Kidney epithelial cell (primary cell): ENCODE measurements around the gene OTOGL. TPM values are rescaled to one million over a fixed set of nuclear protein-coding genes. Genes with fewer than 3 reads are reported as not detected.

ENCODE experiments used
- DNase-seq: peaks from one replicate; pipeline ENCODE4 v3.0.0-alpha.2; 2010; ENCODE audit warnings: low read depth
- H3K27me3 ChIP-seq: 2 replicates; pipeline ENCODE4 v1.6.0; 2011; ENCODE audit warnings: low read length; ENCODE audit not compliant: control insufficient read depth, insufficient read depth
- H3K36me3 ChIP-seq: 2 replicates; pipeline ENCODE4 v1.5.1; 2011; ENCODE audit warnings: low read length; ENCODE audit not compliant: control insufficient read depth, insufficient read depth
- H3K4me3 ChIP-seq: 2 replicates; pipeline ENCODE4 v1.5.1; 2011; ENCODE audit warnings: low read depth, mild to moderate bottlenecking, control low read depth, low read length
- CTCF ChIP-seq: IDR thresholded peaks from 2 replicates; pipeline ENCODE4 v1.5.1; 2011; ENCODE audit warnings: mild to moderate bottlenecking, moderate library complexity, low read length, control low read depth, inconsistent platforms; ENCODE audit not compliant: insufficient read depth, poor library complexity, severe bottlenecking
- total RNA-seq: library from RNA; depleted of rRNA; stranded (reverse); fragments of >200 nt; gene quantifications from 2 replicates; pipeline ENCODE4 v1.2.3, GENCODE V29; 2015

The OTOGL gene
- total RNA-seq, 1 donor from 2014 or later = 0.33 TPM

- Histone ChIP-seq H3K4me3 (no peak overlapping the region), H3K27me3 (no peaks in the 10 kb centered on the region), H3K36me3 (no peaks in the 10 kb centered on the region)
- no peak for DNase-seq
- no peak for TF ChIP-seq CTCF
Observed at GRCh38 chr12:80168936-80169335, 69.6 kb downstream of the OTOGL start.

GRCh38 chr12:80170915-80171314 is 71.6 kb downstream of the OTOGL start:
- Histone ChIP-seq H3K36me3 (no peaks in the 10 kb centered on the region), H3K27me3 (no peaks in the 10 kb centered on the region), H3K4me3 (no peak overlapping the region)
- no peak for TF ChIP-seq CTCF
- DNase-seq = no peak

GRCh38 chr12:80173083-80173864 is 73.9 kb downstream of the OTOGL start:
- Histone ChIP-seq H3K27me3 (no peaks in the 10 kb centered on the region), H3K36me3 (no peaks in the 10 kb centered on the region), H3K4me3 (no peak overlapping the region)
- no peak for DNase-seq
- no peak for TF ChIP-seq CTCF

GRCh38 chr12:80175307-80175930 is 76.1 kb downstream of the OTOGL start:
- Histone ChIP-seq H3K27me3 (no peaks in the 10 kb centered on the region), H3K4me3 (no peak overlapping the region), H3K36me3 (no peaks in the 10 kb centered on the region)
- TF ChIP-seq CTCF = no peak
- no peak for DNase-seq

GRCh38 chr12:80176706-80177105 is 77.4 kb downstream of the OTOGL start:
- Histone ChIP-seq H3K36me3 (no peaks in the 10 kb centered on the region), H3K4me3 (no peak overlapping the region), H3K27me3 (no peaks in the 10 kb centered on the region)
- TF ChIP-seq CTCF = no peak
- DNase-seq = no peak
